HEK293 (cell line): ENCODE results near the gene PRB4.

Experiments used
- CTCF ChIA-PET: fragments of 350-600 bp; formaldehyde crosslinking; extraction: SDS; loops from one replicate; lab custom pipeline; 2021; ENCODE audit warnings: antibody characterized with exemption; lab: Yijun Ruan, JAX
- POLR2A ChIA-PET: fragments of 300-600 bp; formaldehyde crosslinking; extraction: SDS; loops from one replicate; lab custom pipeline; 2020; ENCODE audit warnings: antibody characterized with exemption, inconsistent platforms; lab: Yijun Ruan, JAX
- H3K27ac ChIP-seq: fragments of 200-500 bp; sonication (Bioruptor generic); 2 replicates; pipeline ENCODE4 v1.5.1; 2014; ENCODE audit warnings: low read depth, low read length, control low read depth, inconsistent platforms; ENCODE audit errors: extremely low read depth
- H3K36me3 ChIP-seq, 2 experiments: fragments of 200-500 bp in 1 of 2; sonication (Bioruptor generic) in 1 of 2; 1 replicate in 1 of 2; 2 replicates in 1 of 2; pipeline ENCODE4 v1.5.1; 2014 to 2017; ENCODE audit warnings: inconsistent platforms in 2 of 2, low read length in 2 of 2; ENCODE audit not compliant: control insufficient read depth in 2 of 2, insufficient read depth in 1 of 2
- H3K4me1 ChIP-seq: fragments of 200-500 bp; sonication (Bioruptor generic); 2 replicates; pipeline ENCODE4 v1.5.1; 2014; ENCODE audit warnings: mild to moderate bottlenecking, low read length, inconsistent platforms; ENCODE audit not compliant: control insufficient read depth, insufficient read depth
- H3K4me3 ChIP-seq: 2 replicates; pipeline ENCODE4 v1.5.1; 2011; ENCODE audit warnings: low read depth, mild to moderate bottlenecking, control low read depth, low read length, moderate library complexity
- H3K9me3 ChIP-seq: fragments of 200-500 bp; sonication (Bioruptor generic); 2 replicates; pipeline ENCODE4 v1.5.1; 2014; ENCODE audit warnings: low read depth, low read length, inconsistent platforms; ENCODE audit not compliant: control insufficient read depth, insufficient read depth
- GLI4 ChIP-seq: fragments of 450-650 bp; formaldehyde crosslinking; IDR thresholded peaks from 2 replicates; pipeline ENCODE4 v1.5.1; 2016; ENCODE audit warnings: missing biosample characterization, missing genetic modification characterization
- GLIS2 ChIP-seq: fragments of 450-650 bp; formaldehyde crosslinking; IDR thresholded peaks from 2 replicates; pipeline ENCODE4 v1.5.1; 2016; ENCODE audit warnings: missing biosample characterization, missing genetic modification characterization
- IKZF3 ChIP-seq: fragments of 450-650 bp; IDR thresholded peaks from 2 replicates; pipeline ENCODE4 v1.5.0; 2018; ENCODE audit warnings: missing biosample characterization, mild to moderate bottlenecking, missing genetic modification characterization, moderate library complexity
- KLF9 ChIP-seq: fragments of 450-650 bp; formaldehyde crosslinking; IDR thresholded peaks from 2 replicates; pipeline ENCODE4 v1.5.1; 2016; ENCODE audit warnings: missing biosample characterization, missing genetic modification characterization, low read depth
- SCRT1 ChIP-seq: fragments of 450-650 bp; formaldehyde crosslinking; IDR thresholded peaks from 2 replicates; pipeline ENCODE4 v1.5.1; 2016; ENCODE audit warnings: missing biosample characterization, missing genetic modification characterization, borderline replicate concordance
- SP2 ChIP-seq: fragments of 450-650 bp; formaldehyde crosslinking; IDR thresholded peaks from 2 replicates; pipeline ENCODE4 v1.5.1; 2016; ENCODE audit warnings: missing biosample characterization, missing genetic modification characterization
- ZBTB1 ChIP-seq: fragments of 450-650 bp; formaldehyde crosslinking; IDR thresholded peaks from 2 replicates; pipeline ENCODE4 v1.5.1; 2016; ENCODE audit warnings: missing biosample characterization, missing genetic modification characterization
- ZFP3 ChIP-seq: fragments of 450-650 bp; formaldehyde crosslinking; IDR thresholded peaks from 2 replicates; pipeline ENCODE4 v1.5.1; 2016; ENCODE audit warnings: low read depth, missing biosample characterization, missing genetic modification characterization
- ZNF24 ChIP-seq: fragments of 450-650 bp; formaldehyde crosslinking; IDR thresholded peaks from 2 replicates; pipeline ENCODE4 v1.5.1; 2016; ENCODE audit warnings: missing biosample characterization, missing genetic modification characterization
- ZNF302 ChIP-seq: fragments of 450-650 bp; formaldehyde crosslinking; IDR thresholded peaks from 2 replicates; pipeline ENCODE4 v1.5.1; 2016; ENCODE audit warnings: missing biosample characterization, missing genetic modification characterization, low read depth
- ZNF341 ChIP-seq: fragments of 450-650 bp; formaldehyde crosslinking; IDR thresholded peaks from 2 replicates; pipeline ENCODE4; 2016; ENCODE audit warnings: low read depth, missing biosample characterization, missing genetic modification characterization
- ZNF404 ChIP-seq: fragments of 450-650 bp; formaldehyde crosslinking; IDR thresholded peaks from 2 replicates; pipeline ENCODE4 v1.5.1; 2017; ENCODE audit warnings: missing biosample characterization, missing genetic modification characterization
- ZNF423 ChIP-seq: fragments of 450-650 bp; formaldehyde crosslinking; IDR thresholded peaks from 2 replicates; pipeline ENCODE4 v1.5.1; 2016; ENCODE audit warnings: missing biosample characterization, missing genetic modification characterization
- ZNF521 ChIP-seq: fragments of 450-650 bp; formaldehyde crosslinking; IDR thresholded peaks from 2 replicates; pipeline ENCODE4 v1.5.1; 2017; ENCODE audit warnings: missing biosample characterization, mild to moderate bottlenecking, missing genetic modification characterization
- ZNF561 ChIP-seq: fragments of 450-650 bp; IDR thresholded peaks from 2 replicates; pipeline ENCODE4 v1.5.1; 2018; ENCODE audit warnings: missing biosample characterization, missing genetic modification characterization, borderline replicate concordance
- ZNF660 ChIP-seq: fragments of 450-650 bp; IDR thresholded peaks from 2 replicates; pipeline ENCODE4 v1.5.1; 2018; ENCODE audit warnings: missing biosample characterization, mild to moderate bottlenecking, missing genetic modification characterization
- ZNF707 ChIP-seq: fragments of 450-650 bp; formaldehyde crosslinking; IDR thresholded peaks from 2 replicates; pipeline ENCODE4 v1.5.1; 2016; ENCODE audit warnings: missing biosample characterization, missing genetic modification characterization
- ZNF776 ChIP-seq: fragments of 450-650 bp; formaldehyde crosslinking; IDR thresholded peaks from 2 replicates; pipeline ENCODE4 v1.5.0; 2017; ENCODE audit warnings: missing biosample characterization, missing genetic modification characterization, borderline replicate concordance
- TF ChIP-seq, protein P1 (sequence below): fragments of 450-650 bp; formaldehyde crosslinking; IDR thresholded peaks from 2 replicates; pipeline ENCODE4 v1.5.1; 2016; ENCODE audit warnings: missing biosample characterization, missing genetic modification characterization
- TF ChIP-seq, protein P2 (sequence below): fragments of 450-650 bp; formaldehyde crosslinking; IDR thresholded peaks from 2 replicates; pipeline ENCODE4 v1.5.1; 2017; ENCODE audit warnings: missing biosample characterization, missing genetic modification characterization
- TF ChIP-seq, protein P3 (sequence below): fragments of 450-650 bp; formaldehyde crosslinking; IDR thresholded peaks from 2 replicates; pipeline ENCODE4 v1.5.1; 2016; ENCODE audit warnings: missing biosample characterization, missing genetic modification characterization
- TF ChIP-seq, protein P4 (sequence below): fragments of 450-650 bp; formaldehyde crosslinking; IDR thresholded peaks from 2 replicates; pipeline ENCODE4 v1.5.1; 2016; ENCODE audit warnings: missing biosample characterization, missing genetic modification characterization, low read depth
- TF ChIP-seq, protein P5 (sequence below): fragments of 450-650 bp; formaldehyde crosslinking; IDR thresholded peaks from 2 replicates; pipeline ENCODE4 v1.5.1; 2016; ENCODE audit warnings: missing biosample characterization, missing genetic modification characterization

Gene PRB4

DNA sequence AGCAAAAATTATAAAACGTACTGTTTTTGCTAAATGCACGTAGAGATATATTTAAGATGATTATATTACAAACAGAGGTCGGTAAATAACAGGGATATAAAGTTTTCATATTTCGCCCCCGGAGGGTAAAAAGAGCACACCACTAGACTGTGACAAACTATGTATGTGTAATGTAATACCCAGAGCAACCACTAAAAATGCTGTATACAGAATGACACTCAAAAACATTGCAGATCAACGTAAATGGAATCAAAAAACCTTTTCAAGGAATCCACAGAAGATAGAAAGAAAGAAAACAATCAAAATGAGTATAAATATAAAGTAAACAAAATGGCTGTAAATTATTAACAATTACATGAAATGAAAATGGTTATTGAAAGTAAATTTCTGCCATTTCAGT lies 37.6 kb upstream of the PRB4 start (continued):
- TF ChIP-seq ZNF776 (tag by site-specific recombination): no peak
- TF ChIP-seq ZBTB1 (tag by site-specific recombination): no peak
- TF ChIP-seq, all 188 proteins: peak for 0

DNA sequence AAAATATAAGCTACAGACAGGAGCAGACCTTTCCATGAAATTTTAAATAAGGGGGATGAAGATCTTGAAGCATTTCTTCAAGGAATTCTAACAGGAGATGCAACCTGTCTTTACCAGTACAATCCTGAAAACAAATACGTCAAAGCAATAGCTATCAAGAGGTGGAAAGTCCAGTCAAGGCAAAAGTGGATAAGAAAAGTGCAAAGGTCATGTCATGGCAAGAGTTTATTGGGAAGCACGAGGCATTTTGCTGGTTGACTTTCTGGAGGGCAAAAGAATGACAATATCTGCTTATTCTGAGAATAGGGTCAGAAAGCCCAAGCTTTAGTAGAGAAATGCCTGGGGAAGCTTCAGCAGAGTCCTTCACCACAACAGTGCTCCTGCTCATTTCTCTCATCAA lies 34.3 kb upstream of the PRB4 start:
- Histone ChIP-seq H3K9me3 (no peaks in the 10 kb centered on the region), H3K4me3 (no peak overlapping the region), H3K27ac (no peak overlapping the region), H3K4me1 (no peaks in the 10 kb centered on the region), H3K36me3 (no peaks in the 10 kb centered on the region)
- TF ChIP-seq, protein P1, sequence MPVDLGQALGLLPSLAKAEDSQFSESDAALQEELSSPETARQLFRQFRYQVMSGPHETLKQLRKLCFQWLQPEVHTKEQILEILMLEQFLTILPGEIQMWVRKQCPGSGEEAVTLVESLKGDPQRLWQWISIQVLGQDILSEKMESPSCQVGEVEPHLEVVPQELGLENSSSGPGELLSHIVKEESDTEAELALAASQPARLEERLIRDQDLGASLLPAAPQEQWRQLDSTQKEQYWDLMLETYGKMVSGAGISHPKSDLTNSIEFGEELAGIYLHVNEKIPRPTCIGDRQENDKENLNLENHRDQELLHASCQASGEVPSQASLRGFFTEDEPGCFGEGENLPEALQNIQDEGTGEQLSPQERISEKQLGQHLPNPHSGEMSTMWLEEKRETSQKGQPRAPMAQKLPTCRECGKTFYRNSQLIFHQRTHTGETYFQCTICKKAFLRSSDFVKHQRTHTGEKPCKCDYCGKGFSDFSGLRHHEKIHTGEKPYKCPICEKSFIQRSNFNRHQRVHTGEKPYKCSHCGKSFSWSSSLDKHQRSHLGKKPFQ (tag by site-specific recombination): no peak
- TF ChIP-seq, protein P2, sequence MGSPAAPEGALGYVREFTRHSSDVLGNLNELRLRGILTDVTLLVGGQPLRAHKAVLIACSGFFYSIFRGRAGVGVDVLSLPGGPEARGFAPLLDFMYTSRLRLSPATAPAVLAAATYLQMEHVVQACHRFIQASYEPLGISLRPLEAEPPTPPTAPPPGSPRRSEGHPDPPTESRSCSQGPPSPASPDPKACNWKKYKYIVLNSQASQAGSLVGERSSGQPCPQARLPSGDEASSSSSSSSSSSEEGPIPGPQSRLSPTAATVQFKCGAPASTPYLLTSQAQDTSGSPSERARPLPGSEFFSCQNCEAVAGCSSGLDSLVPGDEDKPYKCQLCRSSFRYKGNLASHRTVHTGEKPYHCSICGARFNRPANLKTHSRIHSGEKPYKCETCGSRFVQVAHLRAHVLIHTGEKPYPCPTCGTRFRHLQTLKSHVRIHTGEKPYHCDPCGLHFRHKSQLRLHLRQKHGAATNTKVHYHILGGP (tag by site-specific recombination): no peak
- TF ChIP-seq IKZF3 (tag by site-specific recombination) (no peak), ZNF521 (tag by site-specific recombination) (no peak), ZNF24 (no peak), ZNF423 (no peak)
- CTCF ChIA-PET: no interaction called here
- POLR2A ChIA-PET: no interaction called here

DNA sequence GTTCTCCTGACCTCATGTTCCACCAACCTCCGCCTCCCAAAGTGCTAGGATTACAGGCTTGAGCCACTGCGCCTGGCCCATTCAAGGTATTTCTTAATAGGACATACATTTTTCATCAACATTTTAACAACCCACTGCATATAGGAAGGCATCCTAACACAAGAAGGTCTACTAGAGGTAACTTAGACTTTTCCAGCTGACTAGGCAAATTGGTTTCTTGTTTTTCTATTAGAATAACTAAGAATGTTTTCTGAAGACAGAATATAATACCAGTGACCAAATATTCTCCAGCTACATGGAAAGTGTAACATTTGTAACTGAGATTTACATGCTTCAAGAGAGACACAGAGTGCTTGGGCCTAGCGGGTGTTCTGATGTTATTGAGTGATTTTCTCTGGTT lies 14.2 kb upstream of the PRB4 start:
- Histone ChIP-seq H3K9me3 (no peaks in the 10 kb centered on the region), H3K27ac (no peak overlapping the region), H3K4me1 (no peaks in the 10 kb centered on the region), H3K4me3 (no peak overlapping the region), H3K36me3 (no peaks in the 10 kb centered on the region)
- ChIA-PET CTCF (no interaction called here), POLR2A (no interaction called here)
- no peak for TF ChIP-seq GLIS2
- no peak for TF ChIP-seq ZFP3
- TF ChIP-seq, protein P3, sequence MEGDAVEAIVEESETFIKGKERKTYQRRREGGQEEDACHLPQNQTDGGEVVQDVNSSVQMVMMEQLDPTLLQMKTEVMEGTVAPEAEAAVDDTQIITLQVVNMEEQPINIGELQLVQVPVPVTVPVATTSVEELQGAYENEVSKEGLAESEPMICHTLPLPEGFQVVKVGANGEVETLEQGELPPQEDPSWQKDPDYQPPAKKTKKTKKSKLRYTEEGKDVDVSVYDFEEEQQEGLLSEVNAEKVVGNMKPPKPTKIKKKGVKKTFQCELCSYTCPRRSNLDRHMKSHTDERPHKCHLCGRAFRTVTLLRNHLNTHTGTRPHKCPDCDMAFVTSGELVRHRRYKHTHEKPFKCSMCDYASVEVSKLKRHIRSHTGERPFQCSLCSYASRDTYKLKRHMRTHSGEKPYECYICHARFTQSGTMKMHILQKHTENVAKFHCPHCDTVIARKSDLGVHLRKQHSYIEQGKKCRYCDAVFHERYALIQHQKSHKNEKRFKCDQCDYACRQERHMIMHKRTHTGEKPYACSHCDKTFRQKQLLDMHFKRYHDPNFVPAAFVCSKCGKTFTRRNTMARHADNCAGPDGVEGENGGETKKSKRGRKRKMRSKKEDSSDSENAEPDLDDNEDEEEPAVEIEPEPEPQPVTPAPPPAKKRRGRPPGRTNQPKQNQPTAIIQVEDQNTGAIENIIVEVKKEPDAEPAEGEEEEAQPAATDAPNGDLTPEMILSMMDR (tag by site-specific recombination): no peak
- TF ChIP-seq SCRT1 (tag by site-specific recombination): no peak
- TF ChIP-seq GLI4 (tag by site-specific recombination): no peak
- no peak for TF ChIP-seq ZNF707 (tag by site-specific recombination)
- TF ChIP-seq ZNF302: no peak
- no peak for TF ChIP-seq ZNF660 (tag by site-specific recombination)
- no peak for TF ChIP-seq ZNF404 (tag by site-specific recombination)
- TF ChIP-seq, protein P4, sequence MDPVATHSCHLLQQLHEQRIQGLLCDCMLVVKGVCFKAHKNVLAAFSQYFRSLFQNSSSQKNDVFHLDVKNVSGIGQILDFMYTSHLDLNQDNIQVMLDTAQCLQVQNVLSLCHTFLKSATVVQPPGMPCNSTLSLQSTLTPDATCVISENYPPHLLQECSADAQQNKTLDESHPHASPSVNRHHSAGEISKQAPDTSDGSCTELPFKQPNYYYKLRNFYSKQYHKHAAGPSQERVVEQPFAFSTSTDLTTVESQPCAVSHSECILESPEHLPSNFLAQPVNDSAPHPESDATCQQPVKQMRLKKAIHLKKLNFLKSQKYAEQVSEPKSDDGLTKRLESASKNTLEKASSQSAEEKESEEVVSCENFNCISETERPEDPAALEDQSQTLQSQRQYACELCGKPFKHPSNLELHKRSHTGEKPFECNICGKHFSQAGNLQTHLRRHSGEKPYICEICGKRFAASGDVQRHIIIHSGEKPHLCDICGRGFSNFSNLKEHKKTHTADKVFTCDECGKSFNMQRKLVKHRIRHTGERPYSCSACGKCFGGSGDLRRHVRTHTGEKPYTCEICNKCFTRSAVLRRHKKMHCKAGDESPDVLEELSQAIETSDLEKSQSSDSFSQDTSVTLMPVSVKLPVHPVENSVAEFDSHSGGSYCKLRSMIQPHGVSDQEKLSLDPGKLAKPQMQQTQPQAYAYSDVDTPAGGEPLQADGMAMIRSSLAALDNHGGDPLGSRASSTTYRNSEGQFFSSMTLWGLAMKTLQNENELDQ: no peak
- TF ChIP-seq, protein P5, sequence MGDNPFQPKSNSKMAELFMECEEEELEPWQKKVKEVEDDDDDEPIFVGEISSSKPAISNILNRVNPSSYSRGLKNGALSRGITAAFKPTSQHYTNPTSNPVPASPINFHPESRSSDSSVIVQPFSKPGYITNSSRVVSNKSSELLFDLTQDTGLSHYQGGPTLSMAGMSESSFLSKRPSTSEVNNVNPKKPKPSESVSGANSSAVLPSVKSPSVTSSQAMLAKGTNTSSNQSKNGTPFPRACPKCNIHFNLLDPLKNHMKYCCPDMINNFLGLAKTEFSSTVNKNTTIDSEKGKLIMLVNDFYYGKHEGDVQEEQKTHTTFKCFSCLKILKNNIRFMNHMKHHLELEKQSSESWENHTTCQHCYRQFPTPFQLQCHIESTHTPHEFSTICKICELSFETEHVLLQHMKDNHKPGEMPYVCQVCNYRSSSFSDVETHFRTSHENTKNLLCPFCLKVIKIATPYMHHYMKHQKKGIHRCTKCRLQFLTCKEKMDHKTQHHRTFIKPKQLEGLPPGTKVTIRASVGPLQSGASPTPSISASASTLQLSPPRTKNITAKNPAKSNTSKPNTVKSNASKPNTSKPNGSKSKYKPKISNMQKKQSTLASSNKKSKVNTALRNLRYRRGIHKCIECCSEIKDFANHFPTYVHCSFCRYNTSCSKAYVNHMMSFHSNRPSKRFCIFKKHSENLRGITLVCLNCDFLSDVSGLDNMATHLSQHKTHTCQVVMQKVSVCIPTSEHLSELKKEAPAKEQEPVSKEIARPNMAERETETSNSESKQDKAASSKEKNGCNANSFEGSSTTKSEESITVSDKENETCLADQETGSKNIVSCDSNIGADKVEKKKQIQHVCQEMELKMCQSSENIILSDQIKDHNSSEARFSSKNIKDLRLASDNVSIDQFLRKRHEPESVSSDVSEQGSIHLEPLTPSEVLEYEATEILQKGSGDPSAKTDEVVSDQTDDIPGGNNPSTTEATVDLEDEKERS (tag by site-specific recombination): no peak
- no peak for TF ChIP-seq KLF9 (tag by site-specific recombination)
- TF ChIP-seq ZNF341 (tag by site-specific recombination): no peak
- no peak for TF ChIP-seq IKZF3 (tag by site-specific recombination)
- TF ChIP-seq SP2 (tag by site-specific recombination): no peak
- no peak for TF ChIP-seq ZNF561 (tag by site-specific recombination)
